NCI-H446 treated with DMSO at 0.1 percent for 48 hours (cell line): ENCODE results near the gene KIAA1671.

Experiments used
- DNase-seq: peaks from one replicate; lab custom pipeline; 2025; lab: John Stamatoyannopoulos, UW

Gene KIAA1671

DNA sequence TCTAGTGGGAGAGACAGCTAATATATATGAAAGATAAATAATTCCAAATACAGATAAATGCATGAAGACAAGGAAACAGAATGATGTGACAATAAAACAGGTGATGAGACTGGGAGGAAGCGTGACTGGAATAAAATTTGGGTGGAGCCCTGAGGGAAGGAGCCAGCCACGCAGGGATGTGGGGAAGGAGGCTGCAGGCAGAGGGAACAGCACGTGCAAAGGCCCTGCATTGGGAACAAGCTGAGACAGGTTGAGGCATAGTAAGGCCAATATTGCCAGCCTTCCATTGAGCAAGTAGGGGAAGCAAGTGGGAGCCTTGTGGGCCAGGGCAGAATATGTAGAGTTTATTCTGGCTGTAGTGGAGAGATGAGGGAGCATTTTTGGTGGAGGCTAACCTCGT is 139.6 kb downstream of the KIAA1671 start:
- no peak for DNase-seq

- no peak for DNase-seq
Observed at GRCh38 chr22:25094579-25094978, 142.1 kb downstream of the KIAA1671 start.

- DNase-seq: no peak
Observed at GRCh38 chr22:25095869-25096268, 143.4 kb downstream of the KIAA1671 start.

DNA sequence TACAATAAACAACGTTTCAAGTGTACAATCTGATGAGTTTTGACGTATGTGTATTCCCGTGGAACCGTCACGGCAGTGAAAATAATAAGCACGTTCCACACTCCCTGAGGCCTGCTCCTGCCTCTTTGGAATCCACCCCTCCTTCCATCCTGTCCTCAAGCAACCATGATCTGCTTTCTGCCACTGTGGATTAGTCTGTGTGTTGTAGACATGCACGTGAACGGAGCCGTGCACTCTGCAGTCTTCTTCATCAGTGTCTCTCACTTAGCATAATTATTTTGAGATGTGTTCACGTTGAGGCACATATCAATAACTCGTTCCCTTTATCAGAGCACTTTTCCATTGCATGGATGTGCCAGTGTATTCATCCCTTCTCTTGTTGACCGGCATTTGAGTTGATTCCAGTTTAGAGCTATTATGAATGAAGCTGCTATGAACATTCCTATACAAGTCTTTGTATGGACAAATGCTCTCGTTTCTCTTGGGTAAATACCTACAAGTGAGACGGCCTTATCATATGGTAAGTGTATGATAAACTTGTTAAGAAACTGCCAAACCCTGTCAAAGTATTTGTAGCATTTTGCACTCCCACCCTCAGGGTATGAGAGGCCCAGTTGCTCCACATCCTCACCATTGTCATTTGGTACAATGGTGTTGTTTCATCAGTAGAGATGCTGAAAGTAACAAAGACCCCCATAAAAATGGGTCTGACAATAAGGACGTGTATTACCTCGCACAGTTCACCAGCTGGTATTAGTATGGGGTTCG is 144.3 kb downstream of the KIAA1671 start:
- DNase-seq: no peak

- no peak for DNase-seq
Observed at GRCh38 chr22:25098445-25099081, 146.0 kb downstream of the KIAA1671 start.

- DNase-seq: no peak
Observed at GRCh38 chr22:25099202-25099601, 146.7 kb downstream of the KIAA1671 start.

- DNase-seq: no peak
Observed at GRCh38 chr22:25100402-25100801, 147.9 kb downstream of the KIAA1671 start.

DNA sequence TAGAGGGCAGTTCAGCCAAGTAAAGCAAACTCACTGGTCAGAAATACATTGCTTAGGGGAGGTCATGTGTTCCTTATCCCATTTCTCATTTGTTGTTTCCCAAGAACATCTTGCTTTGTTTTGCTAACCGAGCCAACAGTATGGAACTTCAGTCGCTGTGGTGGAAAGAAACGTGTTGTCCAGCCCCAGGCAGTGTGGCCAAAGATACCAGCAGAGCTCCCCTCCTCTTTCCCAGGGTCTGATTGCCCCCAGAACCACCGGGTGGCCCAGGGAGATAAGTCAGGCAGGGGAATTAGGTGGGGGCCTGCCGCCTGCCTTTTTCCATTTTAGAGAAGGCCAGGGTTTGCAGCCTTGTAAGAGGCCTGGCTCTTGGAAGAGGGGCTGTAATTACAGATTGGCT is 148.4 kb downstream of the KIAA1671 start:
- DNase-seq: no peak

- DNase-seq: no peak
Observed at GRCh38 chr22:25101501-25101900, 149.0 kb downstream of the KIAA1671 start.

DNA sequence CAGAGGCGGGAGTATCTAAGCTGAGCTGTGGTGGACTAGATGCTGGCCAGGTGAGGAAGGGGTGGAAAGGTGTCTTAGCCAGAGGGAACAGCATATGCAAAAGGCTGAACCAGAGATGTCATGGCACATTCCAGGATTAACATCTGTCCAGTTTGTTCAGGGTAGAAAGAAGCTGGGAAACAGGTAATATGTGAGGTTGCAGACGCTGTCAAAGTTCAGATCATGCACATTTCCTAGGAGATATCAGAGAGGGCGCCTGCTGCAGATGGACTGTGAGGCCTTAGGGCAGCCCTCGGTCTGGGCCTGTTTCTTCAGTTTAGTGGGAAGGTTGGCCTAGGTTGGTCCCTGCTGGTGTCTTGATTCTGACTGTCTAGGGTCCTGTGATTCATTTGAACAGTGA is 149.5 kb downstream of the KIAA1671 start:
- no peak for DNase-seq

DNA sequence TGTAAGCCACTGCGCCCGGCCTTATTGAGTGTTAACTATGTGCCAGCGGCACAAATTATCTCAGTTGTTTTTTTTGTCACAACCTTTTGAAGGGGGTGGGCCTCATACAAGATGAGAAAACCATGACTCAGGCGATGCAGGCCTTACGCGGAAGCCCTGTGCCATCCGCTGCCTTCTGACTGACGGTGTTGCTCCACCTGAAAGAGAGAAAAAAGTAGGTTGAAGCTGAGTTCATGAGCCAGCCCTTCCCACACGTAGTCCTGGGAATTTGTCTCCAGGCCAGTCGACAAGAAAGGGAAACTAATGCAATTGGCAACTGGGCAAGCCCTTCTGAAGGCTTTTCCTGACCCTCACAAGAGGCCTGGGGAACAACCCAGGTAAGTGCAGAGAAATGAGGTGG is 150.2 kb downstream of the KIAA1671 start:
- DNase-seq: no peak

GRCh38 chr22:25104367-25104766 is 151.9 kb downstream of the KIAA1671 start:
- no peak for DNase-seq

GRCh38 chr22:25105817-25106650 is 153.5 kb downstream of the KIAA1671 start:
- no peak for DNase-seq

DNA sequence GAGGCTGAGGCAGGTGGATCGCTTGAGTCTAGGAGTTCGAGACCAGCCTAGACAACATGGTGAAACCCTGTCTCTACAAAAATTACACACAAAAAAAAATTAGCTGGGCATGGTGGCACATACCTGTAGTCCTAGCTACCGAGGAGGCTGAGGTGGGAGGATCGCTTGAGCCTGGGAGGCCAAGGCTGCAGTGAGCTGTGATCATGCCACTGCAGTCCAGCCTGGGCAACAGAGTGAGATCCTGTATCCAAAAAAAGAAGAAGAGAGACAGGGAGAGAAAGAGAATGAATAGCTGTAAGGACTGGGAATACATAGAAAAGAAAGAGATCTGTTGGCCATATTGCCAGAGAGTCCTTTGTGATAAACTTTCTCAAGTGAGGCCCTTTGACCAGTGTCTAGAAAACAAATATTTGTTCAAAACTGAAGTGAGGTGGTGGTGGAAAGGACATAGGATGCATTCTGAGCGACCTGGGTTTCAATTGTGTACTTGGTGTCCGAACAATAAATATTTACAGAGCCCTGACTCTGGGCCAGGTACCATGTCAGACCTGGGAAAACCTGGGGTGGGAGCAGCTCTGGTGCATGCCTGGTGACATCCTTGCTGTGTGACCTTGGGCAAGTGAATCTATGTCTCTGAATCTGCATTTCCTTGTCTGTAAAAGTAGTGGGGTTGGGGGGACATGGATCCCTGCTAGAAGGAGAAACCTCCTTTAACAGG is 157.5 kb downstream of the KIAA1671 start:
- DNase-seq: no peak

GRCh38 chr22:25110596-25110845 is 158.0 kb downstream of the KIAA1671 start:
- DNase-seq: no peak

- DNase-seq: peak; percentile 35
Observed at GRCh38 chr22:25110846-25111578, 158.5 kb downstream of the KIAA1671 start.

GRCh38 chr22:25111579-25112517 is 159.3 kb downstream of the KIAA1671 start:
- no peak for DNase-seq

GRCh38 chr22:25112538-25113253 is 160.2 kb downstream of the KIAA1671 start:
- no peak for DNase-seq

- DNase-seq: no peak
Observed at GRCh38 chr22:25113316-25113721, 160.8 kb downstream of the KIAA1671 start.
